MCF 10A (cell line): ENCODE data around the gene DPH7. TPM values are rescaled to one million over a fixed set of nuclear protein-coding genes. Genes with fewer than 3 reads are reported as not detected.
"Not testable (repeated sequence)": the region's sequence is repeated elsewhere in the genome, so short reads cannot be mapped to it uniquely, and the experiment has no call there.

Experiments
- BruUV-seq: library from RNA; stranded (reverse); fragments of 400-500 nt; replicated peaks from 2 replicates; lab custom pipeline; 2021; lab: Mats Ljungman, UMichigan
- CTCF ChIA-PET: fragments of 300-600 bp; sonication (Branson Sonifier 250); formaldehyde crosslinking; extraction: SDS; loops from one replicate; lab custom pipeline; 2021; ENCODE audit warnings: antibody characterized with exemption, inconsistent platforms; lab: Yijun Ruan, JAX
- POLR2A ChIA-PET: fragments of 300-600, 350-650 bp; sonication (Branson Sonifier 250); formaldehyde crosslinking; extraction: SDS; loops from one replicate; lab custom pipeline; 2020; ENCODE audit warnings: antibody characterized with exemption, inconsistent platforms; lab: Yijun Ruan, JAX
- DNase-seq: peaks from one replicate; pipeline ENCODE4 v3.0.0-alpha.2; 2018; ENCODE audit not compliant: unreplicated experiment
- H3K27ac Mint-ChIP-seq: one replicate; pipeline ENCODE4 v1.8.0; 2022; ENCODE audit warnings: mild to moderate bottlenecking, low read depth, mixed read lengths; ENCODE audit not compliant: unreplicated experiment
- H3K27me3 Mint-ChIP-seq: one replicate; pipeline ENCODE4 v1.8.0; 2022; ENCODE audit warnings: mixed read lengths; ENCODE audit not compliant: insufficient read depth, unreplicated experiment
- H3K36me3 Mint-ChIP-seq: one replicate; pipeline ENCODE4 v1.8.0; 2022; ENCODE audit warnings: mild to moderate bottlenecking, moderate library complexity, mixed read lengths; ENCODE audit not compliant: insufficient read depth, unreplicated experiment
- H3K4me1 Mint-ChIP-seq: one replicate; pipeline ENCODE4 v1.8.0; 2022; ENCODE audit warnings: mixed read lengths; ENCODE audit not compliant: insufficient read depth, unreplicated experiment
- H3K4me3 Mint-ChIP-seq: one replicate; pipeline ENCODE4 v1.8.0; 2022; ENCODE audit warnings: mild to moderate bottlenecking, moderate library complexity, mixed read lengths; ENCODE audit not compliant: unreplicated experiment
- H3K9me3 Mint-ChIP-seq: one replicate; pipeline ENCODE4 v1.8.0; 2022; ENCODE audit warnings: mixed read lengths; ENCODE audit not compliant: unreplicated experiment
- CTCF ChIP-seq: fragments of 200-600 bp; IDR thresholded peaks from one replicate; pipeline ENCODE4 v1.8.0; 2022; ENCODE audit warnings: antibody characterized with exemption, mild to moderate bottlenecking; ENCODE audit not compliant: unreplicated experiment
- intact Hi-C: fragments of 100-400 bp; cut with micrococcal nuclease; formaldehyde crosslinking; loops from 2 replicates; pipeline ENCODE4 v1.14.1; 2022
- total RNA-seq: library from RNA; stranded (reverse); gene quantifications from 2 replicates; pipeline ENCODE4 v1.2.3, GENCODE V29; 2022

DPH7 gene
- total RNA-seq, 1 experiment from 2014 or later: 46.4 TPM

DNA sequence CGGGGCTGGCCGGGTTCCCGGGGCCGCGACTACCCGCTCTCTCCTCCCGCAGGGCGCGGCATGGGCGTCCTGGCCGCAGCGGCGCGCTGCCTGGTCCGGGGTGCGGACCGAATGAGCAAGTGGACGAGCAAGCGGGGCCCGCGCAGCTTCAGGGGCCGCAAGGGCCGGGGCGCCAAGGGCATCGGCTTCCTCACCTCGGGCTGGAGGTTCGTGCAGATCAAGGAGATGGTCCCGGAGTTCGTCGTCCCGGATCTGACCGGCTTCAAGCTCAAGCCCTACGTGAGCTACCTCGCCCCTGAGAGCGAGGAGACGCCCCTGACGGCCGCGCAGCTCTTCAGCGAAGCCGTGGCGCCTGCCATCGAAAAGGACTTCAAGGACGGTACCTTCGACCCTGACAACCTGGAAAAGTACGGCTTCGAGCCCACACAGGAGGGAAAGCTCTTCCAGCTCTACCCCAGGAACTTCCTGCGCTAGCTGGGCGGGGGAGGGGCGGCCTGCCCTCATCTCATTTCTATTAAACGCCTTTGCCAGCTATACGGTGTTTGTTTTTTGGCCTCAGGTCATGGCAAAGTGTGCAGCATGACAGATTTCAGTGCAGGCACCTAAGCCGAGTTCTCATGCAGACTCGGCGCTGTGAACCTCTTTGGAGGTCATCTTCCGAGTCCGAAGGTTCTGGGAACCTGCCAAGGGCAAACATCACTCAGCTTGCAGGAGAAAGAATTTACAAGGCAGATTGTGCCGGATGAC is 26.5 kb downstream of the DPH7 start:
- peak overlapping the region; percentile 49 for H3K27ac Mint-ChIP-seq
- TF ChIP-seq CTCF: no peak
- no peaks in the 10 kb centered on the region for H3K27me3 Mint-ChIP-seq
- peak overlapping the region; percentile 78 for H3K4me3 Mint-ChIP-seq
- BruUV-seq: TSS peak; percentile 99
- POLR2A ChIA-PET: interaction anchor here (0.7 to 3.8 kb wide), 21 partner anchors 10 to 815 kb away, joined by 3 to 33 read pairs (median 5); partner anchors contain the start of genes ARRDC1, DPH7, EHMT1 and MAN1B1
- peak; percentile 24 for DNase-seq
- peaks cover 28% of the 10 kb centered on the region for H3K36me3 Mint-ChIP-seq
- no peaks in the 10 kb centered on the region for H3K9me3 Mint-ChIP-seq
- intact Hi-C loops: loop anchor here (2.0 to 10.0 kb wide), 2 partner anchors 27 to 63 kb away; partner anchors contain the start of genes DPH7 and EHMT1
- peaks cover 5% of the 10 kb centered on the region for H3K4me1 Mint-ChIP-seq
- CTCF ChIA-PET: interaction anchor here (0.6 to 1.2 kb wide), 6 partner anchors 25 to 1186 kb away, joined by 3 to 6 read pairs (median 3); no protein-coding TSS in a partner anchor

GRCh38 chr9:137551264-137552021 is 27.3 kb downstream of the DPH7 start, which contains the start of gene MRPL41:
Gene MRPL41 (plus strand): TSS chr9:137551879. CDS start chr9:137552082, 203 bp downstream.
- peak; percentile 23 for TF ChIP-seq CTCF
- peak; percentile 88 for DNase-seq
- CTCF ChIA-PET: interaction anchor here (0.6 to 1.2 kb wide), 6 partner anchors 25 to 1186 kb away, joined by 3 to 6 read pairs (median 3); no protein-coding TSS in a partner anchor
- Mint-ChIP-seq H3K36me3 (peaks cover 20% of the 10 kb centered on the region), H3K27me3 (no peaks in the 10 kb centered on the region), H3K9me3 (no peaks in the 10 kb centered on the region), H3K4me1 (peaks cover 5% of the 10 kb centered on the region), H3K4me3 (peak within 1 kb of the TSS; percentile 78), H3K27ac (peak within 1 kb of the TSS; percentile 49)
- POLR2A ChIA-PET: interaction anchor here (0.7 to 3.8 kb wide), 24 partner anchors 10 to 814 kb away, joined by 3 to 33 read pairs (median 4); partner anchors contain the start of genes ARRDC1, DPH7, EHMT1 and MAN1B1
- intact Hi-C loops: loop anchor here (2.0 to 10.0 kb wide), 2 partner anchors 27 to 63 kb away; partner anchors contain the start of genes DPH7 and EHMT1
- BruUV-seq: no TSS peak

DNA sequence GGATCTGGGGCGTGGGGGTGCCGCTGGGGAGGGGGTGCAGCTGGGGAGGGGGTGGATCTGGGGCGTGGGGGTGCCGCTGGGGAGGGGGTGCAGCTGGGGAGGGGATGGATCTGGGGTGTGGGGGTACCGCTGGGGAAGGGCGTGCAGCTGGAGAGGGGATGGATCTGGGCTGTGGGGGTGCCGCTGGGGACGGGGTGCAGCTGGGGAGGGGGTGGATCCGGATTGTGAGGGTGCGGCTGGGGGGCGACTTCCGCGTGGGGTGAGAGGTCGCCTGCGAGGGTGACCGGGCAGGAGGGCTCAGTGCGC is 27.8 kb downstream of the DPH7 start:
- H3K4me1 Mint-ChIP-seq, H3K27ac Mint-ChIP-seq, H3K9me3 Mint-ChIP-seq, DNase-seq, CTCF ChIA-PET, H3K27me3 Mint-ChIP-seq, BruUV-seq: not testable (repeated sequence)
- POLR2A ChIA-PET: interaction anchor here (0.7 to 3.8 kb wide), 10 partner anchors 16 to 310 kb away, joined by 3 to 33 read pairs (median 5); partner anchors contain the start of genes DPH7, EHMT1, TUBB4B and ZMYND19
- intact Hi-C loops: loop anchor here (10.0 kb wide), 1 partner anchor 64 kb away; the partner anchor contains the start of gene EHMT1
- Mint-ChIP-seq H3K4me3 (peak overlapping the region; percentile 78), H3K36me3 (peaks cover 15% of the 10 kb centered on the region)

GRCh38 chr9:137550231-137550621 is 28.5 kb downstream of the DPH7 start, which contains the start of gene PNPLA7:
Gene PNPLA7 (minus strand): TSS chr9:137550402. CDS start chr9:137550197, 205 bp downstream.
- Mint-ChIP-seq H3K9me3 (no peaks in the 10 kb centered on the region), H3K4me3 (peak within 1 kb of the TSS; percentile 78), H3K27ac (peak within 1 kb of the TSS; percentile 69), H3K27me3 (no peaks in the 10 kb centered on the region), H3K36me3 (peaks cover 13% of the 10 kb centered on the region), H3K4me1 (peaks cover 5% of the 10 kb centered on the region)
- CTCF ChIA-PET: no interaction called here
- no TSS peak for BruUV-seq
- TF ChIP-seq CTCF: no peak
- POLR2A ChIA-PET: interaction anchor here (0.6 to 1.8 kb wide), 13 partner anchors 16 to 309 kb away, joined by 3 to 8 read pairs (median 3); partner anchors contain the start of genes EHMT1 and TUBB4B
- peak; percentile 83 for DNase-seq
- intact Hi-C loops: loop anchor here (10.0 kb wide), 1 partner anchor 65 kb away; the partner anchor contains the start of gene EHMT1
